ENCODE data around the gene PSMC6.

PSMC6 gene

DNA sequence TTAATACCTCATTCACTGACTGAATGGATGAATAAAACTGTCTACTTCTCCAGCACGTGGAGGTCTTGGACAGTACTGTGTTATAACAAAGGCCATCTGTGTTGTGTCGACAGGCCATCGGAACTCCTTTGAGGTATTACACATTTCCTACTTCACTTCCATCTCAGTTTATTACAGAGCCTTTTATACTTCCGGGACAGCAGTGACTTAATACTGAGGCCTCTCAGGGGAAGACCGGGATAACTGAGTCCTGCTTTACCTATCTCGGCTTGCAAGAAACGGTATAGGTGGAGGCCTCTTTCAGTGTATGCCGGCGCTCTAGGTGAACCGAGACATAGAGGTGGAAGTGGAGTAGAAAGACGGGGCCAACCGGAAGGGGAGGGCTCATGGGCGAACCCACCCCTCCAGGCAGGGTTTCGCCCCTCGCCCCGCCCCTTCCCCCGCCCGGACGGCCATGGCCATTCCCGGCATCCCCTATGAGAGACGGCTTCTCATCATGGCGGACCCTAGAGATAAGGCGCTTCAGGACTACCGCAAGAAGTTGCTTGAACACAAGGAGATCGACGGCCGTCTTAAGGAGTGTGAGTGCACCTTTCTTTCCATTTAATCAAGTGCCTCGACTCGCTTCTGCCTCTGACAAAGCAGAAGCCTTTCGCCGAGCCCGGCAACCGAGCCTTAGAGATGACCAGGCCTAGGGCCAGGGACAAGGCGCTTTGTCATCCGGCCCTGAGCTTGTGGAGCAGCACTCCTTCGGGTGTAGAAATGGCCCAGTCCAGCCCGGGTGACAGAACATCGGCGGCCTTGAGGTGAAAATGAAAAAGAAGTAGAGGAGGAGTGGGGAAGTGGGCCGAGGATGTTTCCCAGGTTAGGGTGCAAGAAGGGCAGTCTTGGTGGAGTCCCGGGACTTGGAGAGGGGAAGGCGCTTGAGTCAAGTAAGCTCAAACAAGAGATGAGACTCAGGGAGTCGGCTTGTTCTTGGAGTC is at the start of gene PSMC6:
TSS of gene PSMC6 (plus strand) at position 477 of the 983 bp plus-strand sequence. CDS start at position 497, 20 bp downstream.
- H3K4me3 ChIP-seq (ENCODE audit: low read length): peak within 1 kb of the TSS; percentile 95
- TF ChIP-seq, protein P1, sequence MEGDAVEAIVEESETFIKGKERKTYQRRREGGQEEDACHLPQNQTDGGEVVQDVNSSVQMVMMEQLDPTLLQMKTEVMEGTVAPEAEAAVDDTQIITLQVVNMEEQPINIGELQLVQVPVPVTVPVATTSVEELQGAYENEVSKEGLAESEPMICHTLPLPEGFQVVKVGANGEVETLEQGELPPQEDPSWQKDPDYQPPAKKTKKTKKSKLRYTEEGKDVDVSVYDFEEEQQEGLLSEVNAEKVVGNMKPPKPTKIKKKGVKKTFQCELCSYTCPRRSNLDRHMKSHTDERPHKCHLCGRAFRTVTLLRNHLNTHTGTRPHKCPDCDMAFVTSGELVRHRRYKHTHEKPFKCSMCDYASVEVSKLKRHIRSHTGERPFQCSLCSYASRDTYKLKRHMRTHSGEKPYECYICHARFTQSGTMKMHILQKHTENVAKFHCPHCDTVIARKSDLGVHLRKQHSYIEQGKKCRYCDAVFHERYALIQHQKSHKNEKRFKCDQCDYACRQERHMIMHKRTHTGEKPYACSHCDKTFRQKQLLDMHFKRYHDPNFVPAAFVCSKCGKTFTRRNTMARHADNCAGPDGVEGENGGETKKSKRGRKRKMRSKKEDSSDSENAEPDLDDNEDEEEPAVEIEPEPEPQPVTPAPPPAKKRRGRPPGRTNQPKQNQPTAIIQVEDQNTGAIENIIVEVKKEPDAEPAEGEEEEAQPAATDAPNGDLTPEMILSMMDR (IDR thresholded peaks at IDR 0.05; ENCODE audit: insufficient read depth, low read depth, low read length, missing control alignments): no peak
- peak; percentile 94 for DNase-seq (ENCODE audit: low read depth)

DNA sequence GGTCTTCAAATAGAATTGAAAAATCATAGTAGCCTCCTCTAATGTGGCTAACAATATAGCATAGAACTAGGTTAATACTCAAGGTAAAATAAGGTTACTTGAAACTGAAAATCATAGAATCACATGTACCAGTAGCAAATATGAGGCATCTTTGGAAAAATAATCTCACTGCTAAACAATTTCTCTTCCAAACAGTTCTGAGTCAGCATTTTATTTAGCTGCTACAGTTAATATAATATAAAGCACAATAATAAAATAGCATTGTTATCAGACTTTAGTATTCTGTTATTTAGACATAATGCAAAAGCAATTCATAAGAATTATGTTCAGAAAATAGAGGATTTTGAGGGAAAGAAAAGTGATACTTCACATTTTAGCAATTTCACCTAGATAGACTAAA is 46.7 kb upstream of the PSMC6 start:
- DNase-seq (ENCODE audit: low read depth): no peak
- TF ChIP-seq, protein P1 (IDR thresholded peaks at IDR 0.05; ENCODE audit: insufficient read depth, low read depth, low read length, missing control alignments): no peak

DNA sequence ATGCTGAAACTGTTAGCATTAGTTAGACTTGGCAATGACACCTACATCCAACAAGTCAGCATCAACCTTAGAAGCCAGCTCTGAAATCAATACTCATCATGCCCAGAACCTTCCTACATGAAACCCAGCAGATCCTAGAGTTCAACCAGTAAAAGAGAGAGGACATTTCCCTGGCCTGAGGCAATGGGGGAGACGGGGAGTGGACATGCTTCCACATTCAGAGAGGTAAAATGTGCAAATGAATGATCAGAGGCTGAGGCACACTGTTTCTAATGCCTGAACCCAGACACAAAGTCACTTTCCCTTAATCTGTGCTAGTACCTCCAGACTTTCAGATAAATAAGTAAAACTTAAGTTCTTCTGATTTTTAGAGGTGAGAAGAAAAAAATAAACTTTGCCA is 46.2 kb upstream of the PSMC6 start:
- H3K4me3 ChIP-seq (ENCODE audit: low read length): no peak overlapping the region
- no peak for DNase-seq (ENCODE audit: low read depth)
- TF ChIP-seq, protein P1 (IDR thresholded peaks at IDR 0.05; ENCODE audit: insufficient read depth, low read depth, low read length, missing control alignments): no peak

More for the DNA sequence above, 46.7 kb upstream of the PSMC6 start:
- no peak overlapping the region for H3K4me3 ChIP-seq (ENCODE audit: low read length)

DNA sequence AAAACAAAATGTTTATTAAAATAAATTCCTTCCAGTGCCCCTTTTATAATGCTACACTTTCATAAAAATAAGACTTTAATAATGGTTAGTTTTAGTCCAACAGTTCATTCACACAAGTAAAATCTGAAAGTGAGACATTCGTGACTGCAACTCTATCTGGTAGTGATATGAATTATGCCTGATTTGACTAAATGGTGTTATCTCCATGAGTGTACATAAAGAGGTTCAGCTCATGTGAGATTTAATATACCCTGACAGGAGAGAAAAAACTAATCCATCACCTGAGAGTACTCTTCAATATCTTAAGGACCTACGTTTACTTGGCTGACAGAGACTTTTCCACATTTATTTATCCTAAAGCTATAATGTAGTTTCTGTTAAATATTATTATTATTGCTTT is 45.7 kb upstream of the PSMC6 start:
- DNase-seq (ENCODE audit: low read depth): no peak
- TF ChIP-seq, protein P1 (IDR thresholded peaks at IDR 0.05; ENCODE audit: insufficient read depth, low read depth, low read length, missing control alignments): no peak
- no peak overlapping the region for H3K4me3 ChIP-seq (ENCODE audit: low read length)

DNA sequence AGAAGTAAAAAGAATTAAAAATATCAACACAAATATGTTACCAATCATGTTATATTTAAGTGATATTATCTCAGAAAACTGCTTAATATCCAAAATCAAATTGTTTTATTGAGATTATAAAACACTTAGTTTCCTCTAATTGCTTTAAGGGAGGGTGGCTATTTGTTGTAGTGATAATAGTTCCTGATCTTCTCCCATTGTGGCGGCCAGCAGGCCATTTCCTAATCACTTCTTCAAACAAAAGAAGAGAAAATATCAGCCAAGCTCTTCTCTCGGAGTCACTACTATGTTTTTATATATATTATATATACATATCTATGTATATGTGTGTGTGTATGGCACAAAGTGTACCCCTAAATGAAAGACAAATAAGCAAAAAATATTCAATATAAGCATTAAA is 43.1 kb upstream of the PSMC6 start:
- TF ChIP-seq, protein P1 (IDR thresholded peaks at IDR 0.05; ENCODE audit: insufficient read depth, low read depth, low read length, missing control alignments): no peak
- H3K4me3 ChIP-seq (ENCODE audit: low read length): no peak overlapping the region
- DNase-seq (ENCODE audit: low read depth): no peak

DNA sequence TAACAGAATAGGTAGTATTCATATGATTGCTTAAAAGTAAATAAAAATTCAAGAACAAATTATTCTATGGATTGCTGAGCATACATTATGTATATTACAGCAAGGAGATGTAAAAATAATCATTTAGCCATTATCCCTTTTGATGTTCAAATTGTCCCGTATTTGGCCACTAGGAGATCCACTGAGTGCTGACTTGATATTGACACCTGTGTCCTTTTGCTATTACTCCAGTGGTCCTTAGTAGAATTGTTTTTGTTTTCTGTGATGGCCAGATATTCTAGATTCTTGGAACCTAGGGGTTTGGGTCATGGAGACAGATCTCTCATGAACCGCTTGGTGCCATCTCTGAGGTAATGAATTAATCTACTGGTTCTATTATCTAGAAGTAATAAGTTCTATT is 28.4 kb upstream of the PSMC6 start:
- H3K4me3 ChIP-seq (ENCODE audit: low read length): no peak overlapping the region
- peak; percentile 24 for DNase-seq (ENCODE audit: low read depth)
- TF ChIP-seq, protein P1 (IDR thresholded peaks at IDR 0.05; ENCODE audit: insufficient read depth, low read depth, low read length, missing control alignments): peak; percentile 51

Measured in epithelial cell of esophagus (primary cell).